ENCODE measurements around the gene SLC6A4.

DNA sequence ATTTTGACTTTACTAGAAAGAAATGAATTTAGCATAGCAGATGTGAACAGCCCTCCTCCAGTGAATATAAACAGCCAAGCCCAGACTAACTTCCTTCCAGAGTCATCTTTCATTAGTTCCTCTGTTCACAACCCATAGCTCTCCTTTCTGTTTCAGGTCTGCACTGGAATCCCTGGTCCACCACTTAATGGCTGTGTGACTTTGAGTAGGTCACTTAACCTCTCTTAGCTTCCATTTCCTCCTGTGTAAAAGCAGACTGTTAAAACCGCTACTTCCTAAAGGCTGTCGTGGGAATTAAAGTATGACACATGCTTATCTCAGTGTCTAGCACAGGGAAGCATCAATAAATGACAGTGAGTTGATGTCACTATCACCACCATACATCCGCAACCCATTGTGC is 7.5 kb downstream of the SLC6A4 start:
- no peak for TF ChIP-seq POLR2A (IDR thresholded peaks at IDR 0.05)
- no peak for TF ChIP-seq CTCF (IDR thresholded peaks at IDR 0.05)
